Measurements from ENCODE around the gene ERC2.

Gene ERC2

GRCh38 chr3:56135941-56136340 lies 332.3 kb downstream of the ERC2 start:
- H3K4me3 ChIP-seq (ENCODE audit: insufficient read depth, low read length, poor library complexity, severe bottlenecking), result no peak overlapping the region
- H3K9ac ChIP-seq (ENCODE audit: low read length), result no peak overlapping the region
- H4K20me1 ChIP-seq (ENCODE audit: low read depth, low read length), result no peaks in the 10 kb centered on the region
- no peak overlapping the region for H3K4me2 ChIP-seq (ENCODE audit: low read depth, low read length, poor library complexity, severe bottlenecking)
- H3K27me3 ChIP-seq (ENCODE audit: low read length), result no peaks in the 10 kb centered on the region
- H3K9me2 ChIP-seq (replicated peaks; ENCODE audit: insufficient read depth, low read length), result no peaks in the 10 kb centered on the region
- no peak overlapping the region for H3K27ac ChIP-seq (ENCODE audit: low read depth, low read length)
- no peak overlapping the region for H2AFZ ChIP-seq (ENCODE audit: low read depth, low read length, severe bottlenecking)
- no peaks in the 10 kb centered on the region for H3K36me3 ChIP-seq (ENCODE audit: low read length)
- TF ChIP-seq EZH2phosphoT487 (conservative IDR thresholded peaks at IDR 0.05; ENCODE audit: low read length), result no peak
- TF ChIP-seq, protein P1, sequence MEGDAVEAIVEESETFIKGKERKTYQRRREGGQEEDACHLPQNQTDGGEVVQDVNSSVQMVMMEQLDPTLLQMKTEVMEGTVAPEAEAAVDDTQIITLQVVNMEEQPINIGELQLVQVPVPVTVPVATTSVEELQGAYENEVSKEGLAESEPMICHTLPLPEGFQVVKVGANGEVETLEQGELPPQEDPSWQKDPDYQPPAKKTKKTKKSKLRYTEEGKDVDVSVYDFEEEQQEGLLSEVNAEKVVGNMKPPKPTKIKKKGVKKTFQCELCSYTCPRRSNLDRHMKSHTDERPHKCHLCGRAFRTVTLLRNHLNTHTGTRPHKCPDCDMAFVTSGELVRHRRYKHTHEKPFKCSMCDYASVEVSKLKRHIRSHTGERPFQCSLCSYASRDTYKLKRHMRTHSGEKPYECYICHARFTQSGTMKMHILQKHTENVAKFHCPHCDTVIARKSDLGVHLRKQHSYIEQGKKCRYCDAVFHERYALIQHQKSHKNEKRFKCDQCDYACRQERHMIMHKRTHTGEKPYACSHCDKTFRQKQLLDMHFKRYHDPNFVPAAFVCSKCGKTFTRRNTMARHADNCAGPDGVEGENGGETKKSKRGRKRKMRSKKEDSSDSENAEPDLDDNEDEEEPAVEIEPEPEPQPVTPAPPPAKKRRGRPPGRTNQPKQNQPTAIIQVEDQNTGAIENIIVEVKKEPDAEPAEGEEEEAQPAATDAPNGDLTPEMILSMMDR (IDR thresholded peaks at IDR 0.05; ENCODE audit: insufficient read depth, low read length, poor library complexity, severe bottlenecking), result no peak
- H3K79me2 ChIP-seq (ENCODE audit: insufficient read depth, low read length), result no peaks in the 10 kb centered on the region
- no peaks in the 10 kb centered on the region for H3K9me3 ChIP-seq (ENCODE audit: insufficient read depth, low read length)
- H3F3A ChIP-seq (ENCODE audit: insufficient read depth), result no peaks in the 10 kb centered on the region

GRCh38 chr3:56133423-56133822 lies 334.8 kb downstream of the ERC2 start:
- TF ChIP-seq EZH2phosphoT487 (conservative IDR thresholded peaks at IDR 0.05; ENCODE audit: low read length), result no peak
- TF ChIP-seq, protein P1 (IDR thresholded peaks at IDR 0.05; ENCODE audit: insufficient read depth, low read length, poor library complexity, severe bottlenecking), result no peak

DNA sequence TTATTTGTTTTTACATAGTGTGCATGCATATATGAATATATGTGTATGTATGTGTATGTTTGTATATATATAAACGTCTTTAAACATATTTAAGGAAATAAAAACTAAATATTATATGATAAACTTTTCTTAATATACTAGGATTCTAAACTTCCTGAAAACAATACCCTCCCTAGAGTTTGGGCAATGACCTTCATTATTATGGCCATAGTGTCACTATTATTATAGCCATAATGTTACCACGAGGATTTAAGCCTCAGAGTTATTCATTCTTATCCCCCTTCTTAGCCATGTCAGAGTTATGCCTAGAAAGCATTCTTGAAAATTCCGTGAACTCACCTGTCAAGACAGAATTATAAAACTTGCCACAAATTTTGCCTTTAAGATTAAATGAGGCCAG lies 335.5 kb downstream of the ERC2 start:
- Histone ChIP-seq H3K9me3 (ENCODE audit: insufficient read depth, low read length) (no peaks in the 10 kb centered on the region), H3K4me2 (ENCODE audit: low read depth, low read length, poor library complexity, severe bottlenecking) (no peak overlapping the region), H3K27ac (ENCODE audit: low read depth, low read length) (no peak overlapping the region), H3K36me3 (ENCODE audit: low read length) (no peaks in the 10 kb centered on the region), H2AFZ (ENCODE audit: low read depth, low read length, severe bottlenecking) (no peak overlapping the region), H3K4me3 (ENCODE audit: insufficient read depth, low read length, poor library complexity, severe bottlenecking) (no peak overlapping the region), H4K20me1 (ENCODE audit: low read depth, low read length) (no peaks in the 10 kb centered on the region), H3K79me2 (ENCODE audit: insufficient read depth, low read length) (no peaks in the 10 kb centered on the region), H3F3A (ENCODE audit: insufficient read depth) (no peaks in the 10 kb centered on the region), H3K9ac (ENCODE audit: low read length) (no peak overlapping the region), H3K9me2 (replicated peaks; ENCODE audit: insufficient read depth, low read length) (no peaks in the 10 kb centered on the region), H3K27me3 (ENCODE audit: low read length) (no peaks in the 10 kb centered on the region)
- no peak for TF ChIP-seq EZH2phosphoT487 (conservative IDR thresholded peaks at IDR 0.05; ENCODE audit: low read length)

More at GRCh38 chr3:56133423-56133822, 334.8 kb downstream of the ERC2 start:
- no peaks in the 10 kb centered on the region for H4K20me1 ChIP-seq (ENCODE audit: low read depth, low read length)
- H3K36me3 ChIP-seq (ENCODE audit: low read length), result no peaks in the 10 kb centered on the region
- no peaks in the 10 kb centered on the region for H3F3A ChIP-seq (ENCODE audit: insufficient read depth)
- no peaks in the 10 kb centered on the region for H3K79me2 ChIP-seq (ENCODE audit: insufficient read depth, low read length)
- H3K4me3 ChIP-seq (ENCODE audit: insufficient read depth, low read length, poor library complexity, severe bottlenecking), result no peak overlapping the region
- H3K9me2 ChIP-seq (replicated peaks; ENCODE audit: insufficient read depth, low read length), result no peaks in the 10 kb centered on the region
- no peaks in the 10 kb centered on the region for H3K9me3 ChIP-seq (ENCODE audit: insufficient read depth, low read length)
- no peak overlapping the region for H2AFZ ChIP-seq (ENCODE audit: low read depth, low read length, severe bottlenecking)
- no peaks in the 10 kb centered on the region for H3K27me3 ChIP-seq (ENCODE audit: low read length)
- no peak overlapping the region for H3K27ac ChIP-seq (ENCODE audit: low read depth, low read length)
- H3K4me2 ChIP-seq (ENCODE audit: low read depth, low read length, poor library complexity, severe bottlenecking), result no peak overlapping the region
- H3K9ac ChIP-seq (ENCODE audit: low read length), result no peak overlapping the region

DNA sequence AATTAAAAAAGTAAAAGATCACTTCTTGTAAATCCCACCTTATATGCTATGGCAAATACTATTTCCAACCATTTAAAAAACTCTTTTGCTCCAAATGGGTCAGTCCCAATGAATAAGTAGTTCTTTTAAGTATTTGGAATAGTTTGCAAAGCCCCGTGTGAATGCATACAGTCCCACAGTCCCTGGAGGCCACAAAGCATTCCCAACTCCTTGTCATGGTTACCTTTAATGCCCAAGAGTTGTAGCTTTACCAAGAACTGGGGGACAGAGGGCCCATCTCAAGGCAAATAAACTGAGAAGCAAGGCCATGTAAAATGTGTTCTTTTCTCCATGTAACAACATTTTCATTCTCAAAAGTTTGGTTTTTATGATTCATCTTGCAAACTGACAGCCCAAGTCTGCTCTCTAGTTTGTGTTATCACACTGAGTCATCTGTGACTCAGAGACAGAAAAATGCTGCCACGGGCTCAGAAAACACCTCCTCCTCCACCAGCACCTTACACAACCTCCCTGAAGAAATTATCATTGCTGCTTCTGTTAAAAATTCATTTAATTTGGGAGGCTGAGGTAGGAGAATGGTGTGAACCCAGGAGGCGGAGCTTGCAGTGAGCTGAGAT lies 336.2 kb downstream of the ERC2 start:
- no peaks in the 10 kb centered on the region for H4K20me1 ChIP-seq (ENCODE audit: low read depth, low read length)
- H3K79me2 ChIP-seq (ENCODE audit: insufficient read depth, low read length), result no peaks in the 10 kb centered on the region
- H3K27me3 ChIP-seq (ENCODE audit: low read length), result no peaks in the 10 kb centered on the region
- H2AFZ ChIP-seq (ENCODE audit: low read depth, low read length, severe bottlenecking), result no peak overlapping the region
- no peak overlapping the region for H3K4me3 ChIP-seq (ENCODE audit: insufficient read depth, low read length, poor library complexity, severe bottlenecking)
- H3K9me2 ChIP-seq (replicated peaks; ENCODE audit: insufficient read depth, low read length), result no peaks in the 10 kb centered on the region
- H3K9ac ChIP-seq (ENCODE audit: low read length), result no peak overlapping the region
- no peak overlapping the region for H3K4me2 ChIP-seq (ENCODE audit: low read depth, low read length, poor library complexity, severe bottlenecking)
- H3K9me3 ChIP-seq (ENCODE audit: insufficient read depth, low read length), result no peaks in the 10 kb centered on the region
- no peaks in the 10 kb centered on the region for H3F3A ChIP-seq (ENCODE audit: insufficient read depth)
- TF ChIP-seq, protein P1 (IDR thresholded peaks at IDR 0.05; ENCODE audit: insufficient read depth, low read length, poor library complexity, severe bottlenecking), result no peak
- H3K36me3 ChIP-seq (ENCODE audit: low read length), result no peaks in the 10 kb centered on the region
- H3K27ac ChIP-seq (ENCODE audit: low read depth, low read length), result no peak overlapping the region

Measured in SU-DHL-6 (cell line).